HL-60/S4 (cell line): Measurements from ENCODE around the gene ABCC2.

ENCODE experiments used
- in situ Hi-C: fragments of 300-500 bp; cut with MboI; formaldehyde crosslinking; loops from 2 replicates; pipeline ENCODE4 v1.14.3; 2022; ENCODE audit warnings: low sequenced_read_pairs

ABCC2 gene

GRCh38 chr10:99807786-99808185 is 25.3 kb downstream of the ABCC2 start:
- in situ Hi-C loops = no loop called here

DNA sequence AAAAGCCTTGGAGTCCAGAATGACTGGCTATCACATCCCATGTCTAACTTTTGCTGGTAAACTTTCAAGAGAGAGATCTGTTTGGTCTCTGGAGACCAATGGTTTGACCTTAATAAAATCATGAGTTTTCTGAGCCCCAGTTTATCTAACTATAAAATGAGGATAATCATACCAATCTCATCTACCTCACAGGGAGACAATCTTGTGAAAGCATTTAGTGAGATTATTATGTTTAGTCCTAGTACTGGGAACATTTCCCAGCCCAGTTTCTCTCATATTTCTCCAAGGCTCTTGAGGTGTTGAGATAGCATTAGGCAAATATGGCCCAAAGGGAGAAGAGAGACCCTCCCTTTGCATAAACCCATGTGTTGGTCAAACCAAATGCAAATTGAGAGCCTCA is 25.8 kb downstream of the ABCC2 start:
- in situ Hi-C loops = no loop called here

- in situ Hi-C loops = no loop called here
Measured at GRCh38 chr10:99809481-99809880, 27.0 kb downstream of the ABCC2 start.

GRCh38 chr10:99809931-99810615 is 27.6 kb downstream of the ABCC2 start:
- in situ Hi-C loops = no loop called here

DNA sequence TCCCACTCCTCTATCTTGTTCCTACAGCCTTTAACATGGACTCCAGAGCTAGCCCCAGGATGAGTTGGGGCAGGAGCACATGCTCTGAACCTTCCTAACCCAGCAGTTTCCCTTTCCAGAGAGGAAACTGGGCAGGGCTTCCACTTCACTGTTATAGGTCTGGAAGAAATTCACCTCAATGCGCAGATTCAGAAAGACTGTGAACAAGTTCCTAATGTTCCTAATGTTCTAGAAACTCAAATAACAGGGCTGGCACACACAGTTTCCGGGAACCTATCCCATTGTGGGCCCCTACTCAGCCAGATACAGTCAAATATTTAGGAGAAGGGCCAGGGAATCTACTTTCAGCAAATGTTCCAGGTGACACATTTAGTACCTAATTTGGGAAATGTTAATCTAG is 29.7 kb downstream of the ABCC2 start:
- in situ Hi-C loops = no loop called here

GRCh38 chr10:99814143-99814542 is 31.7 kb downstream of the ABCC2 start:
- in situ Hi-C loops = no loop called here

- in situ Hi-C loops = no loop called here
Measured at GRCh38 chr10:99815621-99816020, 33.2 kb downstream of the ABCC2 start.

- in situ Hi-C loops = no loop called here
Measured at GRCh38 chr10:99827936-99828335, 45.5 kb downstream of the ABCC2 start.

DNA sequence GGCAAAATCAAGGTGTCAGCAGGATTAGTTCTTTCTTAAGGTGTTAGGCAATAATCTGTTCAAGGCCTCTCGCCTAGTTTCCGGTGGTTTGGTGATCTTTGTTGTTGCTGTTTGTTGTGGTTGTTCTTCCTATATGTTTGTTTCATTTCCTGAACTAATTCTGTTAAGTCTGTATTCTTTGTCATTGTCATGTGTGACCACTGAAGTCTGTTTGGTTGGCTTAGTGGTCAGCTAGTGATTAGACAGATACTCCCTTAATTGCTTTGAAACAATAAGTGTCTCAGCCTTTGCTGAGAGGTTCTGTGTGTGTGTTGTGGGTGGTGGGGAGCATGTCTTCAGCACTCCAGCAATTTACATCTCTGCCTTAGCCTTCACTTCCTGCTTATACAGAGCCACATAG is 46.0 kb downstream of the ABCC2 start:
- in situ Hi-C loops = no loop called here

DNA sequence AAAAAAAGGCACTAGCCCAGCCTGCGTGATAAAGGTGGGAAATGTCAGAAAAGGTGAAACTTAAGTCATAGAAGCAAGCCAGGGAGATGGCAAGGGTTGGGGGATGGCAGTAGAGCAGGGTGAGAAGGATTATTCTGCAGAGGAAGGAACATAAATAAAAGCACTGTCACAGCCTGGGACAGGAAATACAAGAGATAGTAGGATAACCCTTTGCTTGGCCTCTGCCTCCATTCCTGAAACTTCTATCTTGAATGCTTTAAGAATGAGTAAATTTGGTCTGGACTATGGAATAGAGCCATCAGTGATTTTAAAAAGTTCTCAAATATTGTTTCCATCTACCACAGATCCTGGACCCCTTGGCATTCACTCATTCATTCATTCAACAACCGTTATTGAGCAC is 50.0 kb downstream of the ABCC2 start:
- in situ Hi-C loops = no loop called here

GRCh38 chr10:99834410-99834809 is 52.0 kb downstream of the ABCC2 start:
- in situ Hi-C loops = no loop called here

DNA sequence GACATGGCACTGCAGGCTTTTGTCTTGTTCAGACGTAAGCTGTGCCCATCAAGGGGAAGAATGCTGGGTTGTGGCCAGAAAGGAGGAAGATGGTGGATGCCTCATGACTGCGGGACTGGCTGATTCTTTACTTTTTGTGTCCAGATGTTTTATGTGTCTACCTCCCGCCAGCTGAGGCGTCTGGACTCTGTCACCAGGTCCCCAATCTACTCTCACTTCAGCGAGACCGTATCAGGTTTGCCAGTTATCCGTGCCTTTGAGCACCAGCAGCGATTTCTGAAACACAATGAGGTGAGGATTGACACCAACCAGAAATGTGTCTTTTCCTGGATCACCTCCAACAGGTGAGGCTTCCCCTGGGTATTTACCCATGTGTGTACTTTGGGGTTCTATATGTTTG is 53.5 kb downstream of the ABCC2 start:
- in situ Hi-C loops = no loop called here

- in situ Hi-C loops = no loop called here
Measured at GRCh38 chr10:99836711-99837110, 54.3 kb downstream of the ABCC2 start.

- in situ Hi-C loops = loop anchor here (10.0 kb wide), 1 partner anchor 204 kb away; no protein-coding TSS in a partner anchor
Measured at GRCh38 chr10:99840859-99841258, 58.4 kb downstream of the ABCC2 start.

GRCh38 chr10:99841746-99842145 is 59.3 kb downstream of the ABCC2 start:
- in situ Hi-C loops = loop anchor here (10.0 kb wide), 1 partner anchor 203 kb away; no protein-coding TSS in a partner anchor

DNA sequence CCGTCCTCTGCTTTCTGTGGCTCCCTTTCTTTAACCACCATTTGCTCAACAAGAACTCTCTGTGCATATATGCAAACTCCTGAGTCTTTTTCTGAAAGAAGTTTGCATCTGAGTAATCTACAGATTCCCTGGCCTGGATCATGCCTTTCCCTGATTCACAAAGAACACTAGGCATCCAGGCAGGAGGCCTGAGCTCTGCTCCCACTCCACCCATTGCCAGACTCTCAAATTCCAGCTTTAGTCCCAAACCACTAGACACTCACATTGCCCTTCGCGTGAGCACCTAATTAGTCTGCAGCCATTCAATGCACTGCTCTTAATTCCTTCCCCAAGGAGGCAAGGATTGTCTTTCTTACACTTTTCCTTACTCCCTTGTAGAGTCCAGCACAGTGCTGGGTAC is 60.9 kb downstream of the ABCC2 start:
- in situ Hi-C loops = loop anchor here (10.0 kb wide), 1 partner anchor 201 kb away; no protein-coding TSS in a partner anchor

DNA sequence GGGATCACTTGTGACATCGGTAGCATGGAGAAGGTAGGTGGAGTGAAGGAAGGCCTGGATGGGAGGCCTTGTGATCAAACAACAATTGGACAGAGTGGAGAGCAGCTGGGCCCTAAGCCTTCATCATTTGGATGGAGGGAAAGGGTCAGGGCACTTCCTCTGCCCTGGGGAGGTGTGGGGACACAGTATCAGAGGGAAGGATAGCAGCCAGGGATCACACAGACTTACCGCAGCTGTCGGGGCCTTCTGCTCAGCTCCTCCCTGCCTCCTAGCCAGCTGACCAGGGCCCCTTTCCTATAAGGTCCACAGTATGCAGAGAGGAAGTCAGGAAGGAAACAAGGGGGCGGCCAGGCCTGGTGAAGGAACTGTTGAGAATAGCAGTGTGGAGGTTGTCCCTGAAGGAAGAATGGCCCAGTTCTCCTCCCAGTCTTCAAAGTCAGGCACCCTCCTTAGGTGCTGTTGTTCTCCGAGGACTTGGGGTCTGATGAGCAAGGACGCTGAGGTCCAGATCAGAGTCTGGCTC is 62.1 kb downstream of the ABCC2 start:
- in situ Hi-C loops = loop anchor here (10.0 kb wide), 1 partner anchor 200 kb away; no protein-coding TSS in a partner anchor

DNA sequence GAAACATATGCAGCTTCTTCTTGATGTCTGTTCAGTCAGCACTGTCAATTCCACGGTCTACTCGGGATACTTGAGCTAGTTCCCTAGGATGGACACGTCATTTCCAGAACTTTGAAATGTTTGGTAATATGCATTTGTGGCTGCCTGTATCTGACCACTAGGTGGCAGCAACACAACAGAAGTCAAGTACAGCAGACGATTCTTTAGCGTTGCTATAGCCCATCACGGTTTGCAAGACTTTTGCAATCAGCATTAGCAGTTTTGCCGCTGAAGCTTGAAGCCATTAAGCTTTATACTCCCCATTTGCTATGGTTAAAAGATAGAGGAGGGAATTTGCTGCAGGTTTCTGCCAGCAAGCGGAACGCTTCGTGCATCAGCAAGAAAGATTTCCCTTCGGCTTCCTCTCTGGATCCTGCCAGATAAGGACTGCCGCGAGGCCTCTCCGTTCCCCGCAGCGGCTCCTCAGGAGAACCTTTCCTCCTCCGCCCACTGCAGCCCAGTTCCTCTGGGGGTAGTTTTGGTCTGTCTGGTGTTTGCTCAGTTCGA is 63.5 kb downstream of the ABCC2 start:
- in situ Hi-C loops = loop anchor here (10.0 kb wide), 1 partner anchor 199 kb away; no protein-coding TSS in a partner anchor

- in situ Hi-C loops = loop anchor here (10.0 kb wide), 1 partner anchor 196 kb away; no protein-coding TSS in a partner anchor
Measured at GRCh38 chr10:99849057-99849456, 66.6 kb downstream of the ABCC2 start.

DNA sequence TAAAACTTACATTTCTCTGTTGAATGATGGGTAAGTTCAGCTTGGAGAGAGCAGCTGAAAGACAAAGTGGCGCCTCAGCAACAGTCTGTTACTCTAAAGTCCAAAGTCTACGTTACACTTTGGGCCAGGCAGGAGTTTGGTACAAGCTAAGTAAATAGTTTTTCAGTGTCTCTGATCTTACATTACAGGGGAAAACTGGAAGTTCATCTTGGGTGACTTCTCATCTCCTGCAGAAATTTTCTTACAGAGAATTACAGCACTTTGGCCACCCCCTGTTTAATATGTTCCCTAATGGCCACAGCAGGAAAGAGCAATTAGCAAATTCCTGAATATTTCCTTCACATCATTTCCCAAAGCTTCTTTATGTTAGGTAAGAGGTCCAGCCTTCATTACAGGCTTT is 67.1 kb downstream of the ABCC2 start:
- in situ Hi-C loops = loop anchor here (10.0 kb wide), 1 partner anchor 195 kb away; no protein-coding TSS in a partner anchor

DNA sequence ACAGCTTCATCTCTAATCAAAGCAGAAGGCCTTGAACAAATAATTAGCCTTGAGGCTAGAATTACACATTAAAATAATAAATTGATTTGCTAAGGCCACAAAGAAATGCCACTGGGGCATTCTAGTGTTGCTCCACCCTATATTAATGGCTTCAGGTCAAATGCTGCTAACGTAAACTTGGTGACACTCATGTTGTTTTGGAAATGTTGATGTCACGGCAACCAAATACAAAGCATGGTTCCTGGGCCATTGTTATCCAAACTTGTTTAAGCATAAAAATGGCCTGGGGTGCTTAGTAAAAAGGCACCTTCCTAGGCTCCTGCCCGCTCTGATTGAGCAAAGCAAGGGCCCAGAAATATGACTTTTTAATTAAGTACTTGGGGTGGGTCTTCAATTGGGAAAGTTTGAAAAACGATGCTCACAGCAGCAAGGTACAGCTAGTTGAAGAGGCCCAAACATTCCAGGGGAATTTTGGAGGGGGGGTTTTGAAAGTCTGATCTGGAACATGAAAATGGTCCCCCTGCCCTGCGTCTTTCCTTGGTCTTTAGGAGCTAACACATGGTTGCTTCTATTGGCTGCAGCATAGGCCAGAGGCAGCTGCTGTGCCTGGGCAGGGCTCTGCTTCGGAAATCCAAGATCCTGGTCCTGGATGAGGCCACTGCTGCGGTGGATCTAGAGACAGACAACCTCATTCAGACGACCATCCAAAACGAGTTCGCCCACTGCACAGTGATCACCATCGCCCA is 67.8 kb downstream of the ABCC2 start:
- in situ Hi-C loops = no loop called here
